Stomach (tissue), 4 donors: ENCODE measurements around the gene KCNA10.

Experiments used
- EP300 ChIP-seq: sonication (generic); formaldehyde crosslinking; IDR thresholded peaks from one replicate; pipeline ENCODE4 v1.6.1; 2017; ENCODE audit warnings: antibody characterized with exemption
- POLR2A ChIP-seq, 4 donors: fragments of 450-650 bp; IDR thresholded peaks; one replicate each; pipeline ENCODE4 v1.6.1; 2016; ENCODE audit warnings: antibody characterized with exemption in 4 of 4, control low read depth in 2 of 4, mild to moderate bottlenecking in 1 of 4, moderate library complexity in 1 of 4
- POLR2AphosphoS5 ChIP-seq, 3 donors: sonication (generic); formaldehyde crosslinking; IDR thresholded peaks; one replicate each; pipeline ENCODE4 v1.6.1; 2016; ENCODE audit warnings: antibody characterized with exemption in 3 of 3
- TF ChIP-seq, protein P1 (sequence below), 7 experiments: fragments of 450-650 bp in 4 of 7; fragments of 200-600 bp in 3 of 7; sonication (generic) in 3 of 7; IDR thresholded peaks; one replicate each; pipeline ENCODE4 v1.5.1; 2016 to 2019; ENCODE audit warnings: antibody characterized with exemption in 7 of 7, control low read depth in 2 of 7, mild to moderate bottlenecking in 1 of 7

DNA sequence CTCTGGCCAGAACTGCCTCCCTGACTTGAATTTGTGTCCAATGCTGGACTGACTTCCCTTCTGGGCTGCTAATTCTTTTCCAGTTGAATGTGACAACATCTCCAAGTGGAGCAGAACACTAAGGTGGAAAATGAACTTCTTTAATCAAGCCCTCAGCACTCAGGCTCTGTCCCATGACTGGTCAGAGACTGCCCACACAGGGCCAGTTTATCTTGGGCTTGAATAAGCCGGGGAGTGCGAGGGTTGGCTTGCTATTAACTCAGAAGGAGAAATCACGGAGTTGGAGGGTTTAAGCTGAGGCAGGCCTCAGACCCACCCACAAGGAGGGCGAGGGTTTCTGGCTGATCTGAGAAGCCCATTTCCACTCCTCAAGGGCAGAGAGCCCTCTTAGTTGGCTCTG is 12.4 kb downstream of the KCNA10 start:
- TF ChIP-seq POLR2AphosphoS5 (IDR thresholded peaks at IDR 0.05) (no peak), EP300 (no peak), POLR2A (IDR thresholded peaks at IDR 0.05) (no peak)
- TF ChIP-seq, protein P1, sequence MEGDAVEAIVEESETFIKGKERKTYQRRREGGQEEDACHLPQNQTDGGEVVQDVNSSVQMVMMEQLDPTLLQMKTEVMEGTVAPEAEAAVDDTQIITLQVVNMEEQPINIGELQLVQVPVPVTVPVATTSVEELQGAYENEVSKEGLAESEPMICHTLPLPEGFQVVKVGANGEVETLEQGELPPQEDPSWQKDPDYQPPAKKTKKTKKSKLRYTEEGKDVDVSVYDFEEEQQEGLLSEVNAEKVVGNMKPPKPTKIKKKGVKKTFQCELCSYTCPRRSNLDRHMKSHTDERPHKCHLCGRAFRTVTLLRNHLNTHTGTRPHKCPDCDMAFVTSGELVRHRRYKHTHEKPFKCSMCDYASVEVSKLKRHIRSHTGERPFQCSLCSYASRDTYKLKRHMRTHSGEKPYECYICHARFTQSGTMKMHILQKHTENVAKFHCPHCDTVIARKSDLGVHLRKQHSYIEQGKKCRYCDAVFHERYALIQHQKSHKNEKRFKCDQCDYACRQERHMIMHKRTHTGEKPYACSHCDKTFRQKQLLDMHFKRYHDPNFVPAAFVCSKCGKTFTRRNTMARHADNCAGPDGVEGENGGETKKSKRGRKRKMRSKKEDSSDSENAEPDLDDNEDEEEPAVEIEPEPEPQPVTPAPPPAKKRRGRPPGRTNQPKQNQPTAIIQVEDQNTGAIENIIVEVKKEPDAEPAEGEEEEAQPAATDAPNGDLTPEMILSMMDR (IDR thresholded peaks at IDR 0.05): no peak
